H1 (cell line): ENCODE data around the gene CHN2. TPM values are rescaled to one million over a fixed set of nuclear protein-coding genes. Genes with fewer than 3 reads are reported as not detected.

Experiments
- CTCF ChIA-PET: fragments of 300-600 bp; sonication (Branson Sonifier 250); formaldehyde crosslinking; loops from one replicate; lab custom pipeline; 2021; ENCODE audit not compliant: partially characterized antibody; lab: Charles Lee
- POLR2A ChIA-PET: fragments of 300-600 bp; sonication (Branson Sonifier 250); formaldehyde crosslinking; loops from one replicate; lab custom pipeline; 2021; ENCODE audit warnings: inconsistent platforms; ENCODE audit not compliant: partially characterized antibody; lab: Charles Lee
- DNase-seq, 2 experiments: peaks; one replicate each; pipeline versions ENCODE4 v3.0.0 to v3.0.0-alpha.2; 2010 to 2022; ENCODE audit warnings: low spot score in 2 of 2, low read depth in 1 of 2, mixed read lengths in 1 of 2
- FAIRE-seq: peaks from 2 replicates; lab custom pipeline; 2011; peaks lifted over from hg19 to GRCh38; lab: Jason Lieb, UNC
- H2AFZ ChIP-seq: 2 replicates; pipeline ENCODE4 v1.8.1; 2012; ENCODE audit warnings: low read length, inconsistent platforms
- H2AK5ac ChIP-seq: 2 replicates; pipeline ENCODE4 v1.6.1; 2013; ENCODE audit warnings: low read depth, low read length
- H2BK120ac ChIP-seq: replicated peaks from 2 replicates; pipeline ENCODE3; 2013; ENCODE audit warnings: low read depth, low read length, inconsistent platforms
- H2BK12ac ChIP-seq: 2 replicates; pipeline ENCODE4 v1.6.1; 2013; ENCODE audit warnings: low read depth, low read length
- H2BK15ac ChIP-seq: 2 replicates; pipeline ENCODE4 v1.6.1; 2013; ENCODE audit warnings: low read length
- H2BK20ac ChIP-seq: 2 replicates; pipeline ENCODE4 v1.6.1; 2013; ENCODE audit warnings: low read length
- H2BK5ac ChIP-seq: 2 replicates; pipeline ENCODE4 v1.6.1; 2013; ENCODE audit warnings: low read depth, low read length
- H3K14ac ChIP-seq: 2 replicates; pipeline ENCODE4 v1.6.1; 2013; ENCODE audit warnings: inconsistent platforms; ENCODE audit not compliant: insufficient read length
- H3K18ac ChIP-seq: 2 replicates; pipeline ENCODE4 v1.6.1; 2013; ENCODE audit warnings: low read length; ENCODE audit errors: extremely low read depth
- H3K23ac ChIP-seq: 2 replicates; pipeline ENCODE4 v1.6.1; 2013; ENCODE audit warnings: inconsistent platforms; ENCODE audit not compliant: insufficient read length
- H3K23me2 ChIP-seq: 2 replicates; pipeline ENCODE4 v1.6.1; 2013; ENCODE audit warnings: low read depth, low read length
- H3K27ac ChIP-seq: 2 replicates; pipeline ENCODE4 v1.6.1; 2011; ENCODE audit warnings: low read depth, low read length, inconsistent platforms
- H3K27me3 ChIP-seq, 4 experiments: replicated peaks in 1 of 4; 1 replicate in 1 of 4; 2 replicates in 3 of 4; pipeline versions ENCODE4 v1.6.1 to v1.8.1; 2011 to 2013; ENCODE audit warnings: low read length in 3 of 4, mild to moderate bottlenecking in 3 of 4, inconsistent platforms in 2 of 4, mixed read lengths in 2 of 4, moderate library complexity in 1 of 4; ENCODE audit not compliant: control insufficient read depth in 3 of 4, insufficient read depth in 3 of 4; ENCODE audit errors: extremely low read depth in 1 of 4
- H3K36me3 ChIP-seq, 4 experiments: 2 replicates each; pipeline versions ENCODE4 v1.6.1 to v1.8.1; 2011 to 2013; ENCODE audit warnings: mild to moderate bottlenecking in 4 of 4, low read length in 3 of 4, moderate library complexity in 2 of 4, control low read depth in 1 of 4, inconsistent platforms in 1 of 4; ENCODE audit not compliant: insufficient read depth in 4 of 4, control insufficient read depth in 2 of 4
- H3K4ac ChIP-seq: replicated peaks from 2 replicates; pipeline ENCODE3; 2013; ENCODE audit warnings: low read length, low read depth, mixed read lengths, inconsistent platforms; ENCODE audit not compliant: insufficient read length
- H3K4me1 ChIP-seq, 4 experiments: replicated peaks in 1 of 4; 1 replicate in 1 of 4; 2 replicates in 3 of 4; pipeline versions ENCODE4 v1.6.1 to v1.8.1; 2011 to 2013; ENCODE audit warnings: low read length in 3 of 4, inconsistent platforms in 2 of 4, mixed read lengths in 1 of 4; ENCODE audit not compliant: insufficient read depth in 4 of 4, control insufficient read depth in 3 of 4
- H3K4me2 ChIP-seq, 2 experiments: 2 replicates each; pipeline versions ENCODE4 v1.6.1 to v1.8.1; 2011 to 2013; ENCODE audit warnings: low read depth in 2 of 2, low read length in 2 of 2, control low read depth in 1 of 2, inconsistent platforms in 1 of 2, mild to moderate bottlenecking in 1 of 2; ENCODE audit not compliant: insufficient read depth in 1 of 2
- H3K4me3 ChIP-seq, 4 experiments: fragments of 200-600, 300-600 bp in 1 of 4; sonication (generic), shearing (Covaris generic), sonication (Bioruptor Twin) in 1 of 4; 2 replicates each; pipeline versions ENCODE4 v1.5.1 to v1.8.1; 2011 to 2016; ENCODE audit warnings: low read length in 4 of 4, low read depth in 3 of 4, control low read depth in 2 of 4, inconsistent platforms in 2 of 4, mild to moderate bottlenecking in 2 of 4, mixed read lengths in 1 of 4, moderate library complexity in 1 of 4; ENCODE audit not compliant: insufficient read depth in 2 of 4; ENCODE audit errors: extremely low read depth in 1 of 4
- H3K56ac ChIP-seq: replicated peaks from 2 replicates; pipeline ENCODE3; 2013; ENCODE audit warnings: low read depth, mild to moderate bottlenecking, mixed read lengths, low read length, inconsistent platforms; ENCODE audit not compliant: insufficient read length
- H3K79me1 ChIP-seq: 2 replicates; pipeline ENCODE4 v1.6.1; 2013; ENCODE audit warnings: low read depth, low read length, control low read depth
- H3K79me2 ChIP-seq, 2 experiments: 2 replicates each; pipeline versions ENCODE4 v1.6.1 to v1.8.1; 2012 to 2013; ENCODE audit warnings: low read length in 2 of 2, mild to moderate bottlenecking in 2 of 2, inconsistent platforms in 1 of 2; ENCODE audit not compliant: insufficient read depth in 2 of 2, control insufficient read depth in 1 of 2
- H3K9ac ChIP-seq, 4 experiments: replicated peaks in 1 of 4; 1 replicate in 1 of 4; 2 replicates in 3 of 4; pipeline versions ENCODE4 v1.6.1 to v1.8.1; 2011 to 2013; ENCODE audit warnings: low read depth in 3 of 4, low read length in 3 of 4, control low read depth in 2 of 4, mild to moderate bottlenecking in 2 of 4, moderate library complexity in 2 of 4, inconsistent platforms in 1 of 4; ENCODE audit errors: extremely low read depth in 1 of 4
- H3K9me3 ChIP-seq, 2 experiments: 2 replicates each; pipeline versions ENCODE4 v1.6.1 to v1.8.1; 2012 to 2013; ENCODE audit warnings: mild to moderate bottlenecking in 2 of 2, moderate library complexity in 2 of 2, control low read depth in 1 of 2, inconsistent platforms in 1 of 2, low read depth in 1 of 2, low read length in 1 of 2, mixed read lengths in 1 of 2; ENCODE audit not compliant: insufficient read depth in 2 of 2
- H4K20me1 ChIP-seq, 2 experiments: replicated peaks in 1 of 2; 2 replicates each; pipeline versions ENCODE3 to v1.8.1; 2011 to 2013; ENCODE audit warnings: inconsistent platforms in 2 of 2, low read length in 2 of 2, mild to moderate bottlenecking in 1 of 2; ENCODE audit not compliant: insufficient read depth in 2 of 2, control insufficient read depth in 1 of 2
- H4K5ac ChIP-seq: 2 replicates; pipeline ENCODE4 v1.6.1; 2013; ENCODE audit warnings: low read length, low read depth, mixed read lengths, inconsistent platforms; ENCODE audit not compliant: insufficient read length
- H4K8ac ChIP-seq: 2 replicates; pipeline ENCODE4 v1.8.0; 2013; ENCODE audit warnings: mild to moderate bottlenecking, moderate library complexity, low read length, inconsistent platforms; ENCODE audit not compliant: insufficient read depth; ENCODE audit errors: extremely low read depth
- H4K91ac ChIP-seq: replicated peaks from 2 replicates; pipeline ENCODE3; 2013; ENCODE audit warnings: low read length, mixed read lengths, inconsistent platforms; ENCODE audit not compliant: insufficient read length
- ASH2L ChIP-seq: fragments of 200-600, 300-600 bp; sonication (generic); IDR thresholded peaks from one replicate; pipeline ENCODE4 v1.7.1; 2017; ENCODE audit warnings: low read length
- BCL11A ChIP-seq, 2 experiments: IDR thresholded peaks; one replicate each; pipeline ENCODE4 v1.6.1; 2011; ENCODE audit warnings: low read depth in 2 of 2, low read length in 2 of 2, mild to moderate bottlenecking in 2 of 2
- CHD1 ChIP-seq: IDR thresholded peaks from 2 replicates; pipeline ENCODE4 v1.6.1; 2012; ENCODE audit warnings: low read depth, low read length, improper control_type of control experiment
- CREB1 ChIP-seq: IDR thresholded peaks from 2 replicates; pipeline ENCODE4 v1.6.1; 2012; ENCODE audit warnings: inconsistent platforms
- EZH2 ChIP-seq: fragments of 200-600 bp; sonication (generic); IDR thresholded peaks from 2 replicates; pipeline ENCODE4 v1.7.1; 2012; ENCODE audit warnings: low read depth, mild to moderate bottlenecking, moderate library complexity, low read length, inconsistent platforms; ENCODE audit not compliant: severe bottlenecking
- FOSL1 ChIP-seq: IDR thresholded peaks from 2 replicates; pipeline ENCODE4 v1.6.1; 2011; ENCODE audit warnings: mild to moderate bottlenecking, low read depth, low read length, moderate library complexity; ENCODE audit not compliant: insufficient read depth
- GABPA ChIP-seq: IDR thresholded peaks from 2 replicates; pipeline ENCODE4 v1.6.1; 2011; ENCODE audit warnings: mild to moderate bottlenecking, low read length, moderate library complexity, borderline replicate concordance; ENCODE audit not compliant: insufficient read depth
- SIRT6 ChIP-seq: IDR thresholded peaks from one replicate; pipeline ENCODE4 v1.7.1; 2012; ENCODE audit warnings: low read length, inconsistent platforms
- SP1 ChIP-seq: IDR thresholded peaks from 2 replicates; pipeline ENCODE4 v1.6.1; 2011; ENCODE audit warnings: low read depth, low read length
- TBP ChIP-seq: IDR thresholded peaks from 2 replicates; pipeline ENCODE4 v1.6.1; 2011; ENCODE audit warnings: low read depth, low read length, improper control_type of control experiment
- TEAD4 ChIP-seq: IDR thresholded peaks from 2 replicates; pipeline ENCODE4 v1.6.1; 2012; ENCODE audit warnings: low read depth, low read length, inconsistent platforms, mixed read lengths
- ZNF274 ChIP-seq: IDR thresholded peaks from 2 replicates; pipeline ENCODE4 v1.7.0; 2012; ENCODE audit warnings: low read length, borderline replicate concordance; ENCODE audit errors: extremely low read depth
- WGBS, 2 experiments: shearing (Covaris generic) in 1 of 2; methylation state at CpG; one replicate each; pipeline versions ENCODE4 v1.1.6 to v1.1.7; 2013 to 2015; ENCODE audit warnings: low lambda C conversion rate in 2 of 2, mixed read lengths in 2 of 2, inconsistent platforms in 1 of 2, low coverage in 1 of 2, missing lambda C conversion rate in 1 of 2; ENCODE audit not compliant: insufficient replicate concordance in 2 of 2, insufficient coverage in 1 of 2, insufficient read length in 1 of 2; ENCODE audit errors: extremely low coverage in 1 of 2, missing lambda C conversion rate in 1 of 2; 5-methylcytosine and 5-hydroxymethylcytosine counted together
- polyA plus RNA-seq, 7 experiments: library from polyadenylated mRNA; depleted of rRNA in 3 of 7; stranded (reverse) in 5 of 7; unstranded in 2 of 7; fragments of >200 nt in 5 of 7; fragments of 200-250 nt in 2 of 7; gene quantifications; 1 replicate in 5 of 7; 2 replicates in 1 of 7; 4 replicates in 1 of 7; pipeline versions ENCODE4 v1.2.1 to v1.2.3, GENCODE V29; 2011 to 2013; ENCODE audit warnings: missing spikeins in 2 of 7, mixed read lengths in 2 of 7
- total RNA-seq: library from RNA; stranded (reverse); fragmentation: NEBNext Ultra II Directional; extraction: Animal tissue kit (Norgen Biotek cat#: 25700); gene quantifications from 2 replicates; pipeline ENCODE4 v1.2.1, GENCODE V29; 2021

The CHN2 gene
- total and polyA plus RNA-seq, 2 of the 8 experiments (the other 6 are each of a cell fraction or from before 2014, with no cell fraction given): 2.9 to 4.8 TPM

- no peak overlapping the region for H4K8ac ChIP-seq
- H2BK20ac ChIP-seq: no peak overlapping the region
- H4K20me1 ChIP-seq: peaks cover 0 to 2% of the 10 kb centered on the region in 2 experiments
- H2BK12ac ChIP-seq: no peak overlapping the region; the same call in 1 of the 2 replicates
- H3K9me3 ChIP-seq: no peaks in the 10 kb centered on the region
- no peaks in the 10 kb centered on the region for H3K23me2 ChIP-seq
- H3K4me1 ChIP-seq: peaks cover 0 to 8% (median 6%) of the 10 kb centered on the region in 4 experiments; a peak in 3 of 7 replicates
- H3K79me1 ChIP-seq: no peaks in the 10 kb centered on the region
- H3K27me3 ChIP-seq: no peaks in the 10 kb centered on the region
- H3K9ac ChIP-seq: no peak overlapping the region
- H3K36me3 ChIP-seq: no peaks in the 10 kb centered on the region
- no peak overlapping the region for H2BK120ac ChIP-seq
- H3K79me2 ChIP-seq: no peaks in the 10 kb centered on the region
- no peak for FAIRE-seq
- no peak overlapping the region for H3K4me3 ChIP-seq
- no peak overlapping the region for H3K4ac ChIP-seq
- 87% methylated on average over 4 of the region's 4 CpGs; no CpG with 5 or more reads in 1 of the 2 experiments for WGBS, 2 experiments
- H3K14ac ChIP-seq: no peak overlapping the region
- H4K5ac ChIP-seq: no peak overlapping the region
- no peak overlapping the region for H3K4me2 ChIP-seq
- H3K56ac ChIP-seq: no peak overlapping the region
- H3K23ac ChIP-seq: no peak overlapping the region
- no peak for DNase-seq
- CTCF ChIA-PET: interaction anchor here (1.5 kb wide), 1 partner anchor 239 kb away, joined by 3 read pairs; no protein-coding TSS in a partner anchor
- H2AFZ ChIP-seq: no peak overlapping the region
- H2BK15ac ChIP-seq: no peak overlapping the region
- no peak overlapping the region for H2AK5ac ChIP-seq
- H2BK5ac ChIP-seq: no peak overlapping the region
- no peak overlapping the region for H4K91ac ChIP-seq
- TF ChIP-seq TEAD4: no peak
- TF ChIP-seq EZH2: no peak
- no peak for TF ChIP-seq BCL11A (IDR thresholded peaks at IDR 0.05; ENCODE audit: low read depth in 2 of 2, low read length in 2 of 2)
- TF ChIP-seq ASH2L: no peak
- TF ChIP-seq FOSL1: no peak
- no peak for TF ChIP-seq GABPA
- no peak for TF ChIP-seq CHD1
- no peak for TF ChIP-seq ZNF274
- TF ChIP-seq TBP: no peak
- TF ChIP-seq CREB1: no peak
- no peak for TF ChIP-seq SP1
- no peak for TF ChIP-seq SIRT6
- POLR2A ChIA-PET: interaction anchor here (1.1 kb wide), 1 partner anchor 10 kb away, joined by 3 read pairs; no protein-coding TSS in a partner anchor
- no peak overlapping the region for H3K27ac ChIP-seq
- H3K18ac ChIP-seq: no peak overlapping the region
These were observed 33.3 kb upstream of the CHN2 start for GRCh38 chr7:29161231-29161630.
